ENCODE data around the gene RPS6KA5. TPM values are rescaled to one million over a fixed set of nuclear protein-coding genes. Genes with fewer than 3 reads are reported as not detected.

Gene RPS6KA5
- total RNA-seq, 1 donor from 2014 or later = 1.0 TPM

DNA sequence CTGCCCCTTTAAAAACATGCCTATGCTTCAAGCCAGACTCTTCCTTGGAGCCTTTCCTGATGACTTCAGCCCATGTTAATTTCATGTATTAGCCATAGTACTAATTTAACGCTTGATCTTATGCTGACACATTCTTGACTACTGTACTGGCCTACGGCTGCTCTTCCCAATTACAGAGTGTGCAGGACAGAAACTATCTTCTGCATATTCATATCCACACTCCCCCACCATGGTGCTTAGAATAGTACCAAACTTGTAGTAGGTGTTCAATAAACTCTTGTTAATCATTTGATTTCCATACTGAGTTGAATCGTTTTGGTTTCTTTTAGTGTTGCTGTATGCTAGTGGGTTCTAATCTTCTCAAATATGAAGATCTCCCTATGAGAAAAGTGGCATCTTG is 31.6 kb upstream of the RPS6KA5 start:
- Histone ChIP-seq H3K9ac (ENCODE audit: low read length) (no peak overlapping the region), H3K9me3 (ENCODE audit: insufficient read depth, low read depth, low read length) (no peaks in the 10 kb centered on the region), H3K27me3 (ENCODE audit: insufficient read depth, low read length) (peaks cover 5% of the 10 kb centered on the region), H3K36me3 (ENCODE audit: insufficient read depth, low read length) (no peaks in the 10 kb centered on the region), H2AFZ (ENCODE audit: low read depth, low read length) (no peak overlapping the region), H3K4me3 (ENCODE audit: insufficient read depth, low read depth, low read length) (no peak overlapping the region), H3K79me2 (ENCODE audit: insufficient read depth, low read length) (no peaks in the 10 kb centered on the region), H3K4me2 (ENCODE audit: low read length) (no peak overlapping the region), H3K27ac (ENCODE audit: low read depth, low read length) (no peak overlapping the region), H3K4me1 (ENCODE audit: insufficient read depth, low read length) (no peaks in the 10 kb centered on the region), H4K20me1 (ENCODE audit: insufficient read depth, low read length) (no peaks in the 10 kb centered on the region)
- Mint-ChIP-seq H3K4me3 (ENCODE audit: unreplicated experiment) (no peak overlapping the region), H3K27ac (ENCODE audit: unreplicated experiment) (no peak overlapping the region), H3K9me3 (ENCODE audit: unreplicated experiment) (no peaks in the 10 kb centered on the region), H3K27me3 (ENCODE audit: low read depth, unreplicated experiment) (peaks cover 5% of the 10 kb centered on the region), H3K36me3 (ENCODE audit: low read depth, unreplicated experiment) (no peaks in the 10 kb centered on the region), H3K4me1 (ENCODE audit: low read depth, unreplicated experiment) (no peaks in the 10 kb centered on the region)
- TF ChIP-seq, protein P1, sequence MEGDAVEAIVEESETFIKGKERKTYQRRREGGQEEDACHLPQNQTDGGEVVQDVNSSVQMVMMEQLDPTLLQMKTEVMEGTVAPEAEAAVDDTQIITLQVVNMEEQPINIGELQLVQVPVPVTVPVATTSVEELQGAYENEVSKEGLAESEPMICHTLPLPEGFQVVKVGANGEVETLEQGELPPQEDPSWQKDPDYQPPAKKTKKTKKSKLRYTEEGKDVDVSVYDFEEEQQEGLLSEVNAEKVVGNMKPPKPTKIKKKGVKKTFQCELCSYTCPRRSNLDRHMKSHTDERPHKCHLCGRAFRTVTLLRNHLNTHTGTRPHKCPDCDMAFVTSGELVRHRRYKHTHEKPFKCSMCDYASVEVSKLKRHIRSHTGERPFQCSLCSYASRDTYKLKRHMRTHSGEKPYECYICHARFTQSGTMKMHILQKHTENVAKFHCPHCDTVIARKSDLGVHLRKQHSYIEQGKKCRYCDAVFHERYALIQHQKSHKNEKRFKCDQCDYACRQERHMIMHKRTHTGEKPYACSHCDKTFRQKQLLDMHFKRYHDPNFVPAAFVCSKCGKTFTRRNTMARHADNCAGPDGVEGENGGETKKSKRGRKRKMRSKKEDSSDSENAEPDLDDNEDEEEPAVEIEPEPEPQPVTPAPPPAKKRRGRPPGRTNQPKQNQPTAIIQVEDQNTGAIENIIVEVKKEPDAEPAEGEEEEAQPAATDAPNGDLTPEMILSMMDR (IDR thresholded peaks at IDR 0.05; ENCODE audit: insufficient read depth, low read depth, low read length) = no peak
- TF ChIP-seq EZH2 (IDR thresholded peaks at IDR 0.05; ENCODE audit: insufficient read depth, low read length) = no peak
- FAIRE-seq = no peak
- no peak for DNase-seq (ENCODE audit: low read depth)

DNA sequence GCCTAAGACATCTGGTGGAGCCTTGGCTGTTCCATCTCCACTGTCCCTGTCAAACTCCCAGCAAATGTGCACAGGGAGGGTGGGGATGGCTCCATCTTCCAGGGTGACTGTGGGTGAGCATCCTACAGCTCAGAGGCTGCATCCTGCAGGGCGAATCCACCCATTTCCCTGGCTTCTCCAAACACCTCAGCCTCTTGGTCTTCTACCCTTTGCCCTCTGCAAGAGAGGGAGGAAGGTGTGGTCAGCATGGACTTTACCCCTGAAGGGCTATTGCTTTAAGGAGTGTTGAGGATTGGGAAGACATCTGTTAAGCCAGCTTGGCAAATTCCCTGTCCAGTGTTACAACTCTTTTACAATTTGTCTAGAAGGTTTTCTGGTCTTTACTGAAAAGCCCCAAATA is 30.3 kb upstream of the RPS6KA5 start:
- no peak overlapping the region for H2AFZ ChIP-seq (ENCODE audit: low read depth, low read length)

DNA sequence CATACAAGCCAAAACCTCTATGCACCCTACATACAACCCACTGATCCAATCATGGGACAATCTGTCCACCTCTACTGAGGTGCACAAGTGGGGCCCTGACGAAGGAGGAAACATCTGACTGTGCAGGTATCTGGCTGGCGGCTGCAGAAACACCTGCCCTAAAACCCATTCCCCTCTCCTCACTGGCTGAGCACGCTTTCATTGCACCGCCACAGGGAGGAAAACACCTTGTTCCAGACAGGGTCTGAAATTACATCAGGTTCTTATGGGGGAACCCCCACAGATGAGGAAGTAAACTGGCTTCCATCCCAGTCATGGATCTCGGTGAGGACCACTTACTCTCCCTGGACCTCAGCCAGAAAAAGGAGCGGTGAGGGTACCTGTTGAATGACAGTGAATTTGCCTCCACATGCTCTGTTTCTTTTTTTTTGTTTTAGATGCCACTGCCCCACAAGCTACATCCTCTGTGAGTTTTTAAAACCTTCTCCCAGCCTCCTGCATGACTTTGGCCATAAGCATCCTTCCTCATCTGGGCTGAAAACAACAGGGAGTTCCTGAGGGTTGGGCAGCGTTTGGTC is 29.6 kb upstream of the RPS6KA5 start:
- Histone ChIP-seq H3K4me2 (ENCODE audit: low read length) (no peak overlapping the region), H3K4me1 (ENCODE audit: insufficient read depth, low read length) (no peaks in the 10 kb centered on the region), H3K27me3 (ENCODE audit: insufficient read depth, low read length) (peaks cover 5% of the 10 kb centered on the region), H3K27ac (ENCODE audit: low read depth, low read length) (no peak overlapping the region), H3K4me3 (ENCODE audit: insufficient read depth, low read depth, low read length) (no peak overlapping the region), H3K36me3 (ENCODE audit: insufficient read depth, low read length) (no peaks in the 10 kb centered on the region), H4K20me1 (ENCODE audit: insufficient read depth, low read length) (no peaks in the 10 kb centered on the region), H3K9ac (ENCODE audit: low read length) (no peak overlapping the region), H3K79me2 (ENCODE audit: insufficient read depth, low read length) (no peaks in the 10 kb centered on the region), H2AFZ (ENCODE audit: low read depth, low read length) (no peak overlapping the region), H3K9me3 (ENCODE audit: insufficient read depth, low read depth, low read length) (no peaks in the 10 kb centered on the region)
- TF ChIP-seq, protein P1 (IDR thresholded peaks at IDR 0.05; ENCODE audit: insufficient read depth, low read depth, low read length) = no peak
- no peak for TF ChIP-seq EZH2 (IDR thresholded peaks at IDR 0.05; ENCODE audit: insufficient read depth, low read length)
- Mint-ChIP-seq H3K9me3 (ENCODE audit: unreplicated experiment) (no peaks in the 10 kb centered on the region), H3K4me3 (ENCODE audit: unreplicated experiment) (no peak overlapping the region), H3K27ac (ENCODE audit: unreplicated experiment) (no peak overlapping the region), H3K27me3 (ENCODE audit: low read depth, unreplicated experiment) (no peaks in the 10 kb centered on the region), H3K36me3 (ENCODE audit: low read depth, unreplicated experiment) (peaks cover 2% of the 10 kb centered on the region), H3K4me1 (ENCODE audit: low read depth, unreplicated experiment) (no peaks in the 10 kb centered on the region)
- FAIRE-seq = no peak
- DNase-seq (ENCODE audit: low read depth) = no peak

More for the DNA sequence above, 30.3 kb upstream of the RPS6KA5 start:
- Mint-ChIP-seq H3K36me3 (ENCODE audit: low read depth, unreplicated experiment) (no peaks in the 10 kb centered on the region), H3K4me1 (ENCODE audit: low read depth, unreplicated experiment) (no peaks in the 10 kb centered on the region), H3K27ac (ENCODE audit: unreplicated experiment) (no peak overlapping the region), H3K4me3 (ENCODE audit: unreplicated experiment) (no peak overlapping the region), H3K27me3 (ENCODE audit: low read depth, unreplicated experiment) (peaks cover 2% of the 10 kb centered on the region), H3K9me3 (ENCODE audit: unreplicated experiment) (no peaks in the 10 kb centered on the region)
- DNase-seq (ENCODE audit: low read depth) = no peak
- FAIRE-seq = no peak
- Histone ChIP-seq H3K79me2 (ENCODE audit: insufficient read depth, low read length) (no peaks in the 10 kb centered on the region), H3K27me3 (ENCODE audit: insufficient read depth, low read length) (peaks cover 5% of the 10 kb centered on the region), H3K4me2 (ENCODE audit: low read length) (no peak overlapping the region), H4K20me1 (ENCODE audit: insufficient read depth, low read length) (no peaks in the 10 kb centered on the region), H3K36me3 (ENCODE audit: insufficient read depth, low read length) (no peaks in the 10 kb centered on the region), H3K4me3 (ENCODE audit: insufficient read depth, low read depth, low read length) (no peak overlapping the region), H3K27ac (ENCODE audit: low read depth, low read length) (no peak overlapping the region), H3K4me1 (ENCODE audit: insufficient read depth, low read length) (no peaks in the 10 kb centered on the region), H3K9me3 (ENCODE audit: insufficient read depth, low read depth, low read length) (no peaks in the 10 kb centered on the region), H3K9ac (ENCODE audit: low read length) (no peak overlapping the region)
- TF ChIP-seq EZH2 (IDR thresholded peaks at IDR 0.05; ENCODE audit: insufficient read depth, low read length) = no peak
- TF ChIP-seq, protein P1 (IDR thresholded peaks at IDR 0.05; ENCODE audit: insufficient read depth, low read depth, low read length) = no peak

Measured in astrocyte (in vitro differentiated cells and primary cell).